Caco-2 (cell line): Measurements from ENCODE around the gene C4orf50. TPM values are rescaled to one million over a fixed set of nuclear protein-coding genes. Genes with fewer than 3 reads are reported as not detected.

ENCODE experiments used
- BruUV-seq: library from RNA; stranded (reverse); fragments of 400-500 nt; replicated peaks from 2 replicates; lab custom pipeline; 2021; lab: Mats Ljungman, UMichigan
- CTCF ChIA-PET: fragments of 300-600 bp; sonication (Branson Sonifier 250); formaldehyde crosslinking; loops from one replicate; lab custom pipeline; 2022; ENCODE audit warnings: antibody characterized with exemption; lab: Charles Lee
- POLR2A ChIA-PET: fragments of 300-600 bp; sonication (Branson Sonifier 250); formaldehyde crosslinking; loops from one replicate; lab custom pipeline; 2022; ENCODE audit warnings: antibody characterized with exemption; lab: Charles Lee
- DNase-seq, 2 experiments: peaks; one replicate each; pipeline versions ENCODE4 v3.0.0 to v3.0.0-alpha.2; 2020 to 2022
- H3K27me3 ChIP-seq: replicated peaks from 2 replicates; pipeline ENCODE4 v1.6.0; 2011; ENCODE audit warnings: low read length; ENCODE audit not compliant: control insufficient read depth, insufficient read depth
- H3K36me3 ChIP-seq: 2 replicates; pipeline ENCODE4 v1.5.1; 2011; ENCODE audit warnings: low read length; ENCODE audit not compliant: control insufficient read depth, insufficient read depth
- H3K4me1 ChIP-seq: fragments of 250-450 bp; sonication (Bioruptor Pico); 2 replicates; pipeline ENCODE4 v1.5.1; 2020; ENCODE audit warnings: mild to moderate bottlenecking
- H3K4me3 ChIP-seq: 2 replicates; pipeline ENCODE4 v1.5.1; 2011; ENCODE audit warnings: low read depth, mild to moderate bottlenecking, control low read depth, low read length
- H3K9me3 ChIP-seq: fragments of 250-450 bp; sonication (Bioruptor Pico); 2 replicates; pipeline ENCODE4 v1.5.1; 2020; ENCODE audit warnings: mild to moderate bottlenecking, moderate library complexity
- H3K27ac Mint-ChIP-seq: one replicate; pipeline ENCODE4 v1.8.0; 2022; ENCODE audit warnings: mixed read lengths; ENCODE audit not compliant: unreplicated experiment
- H3K27me3 Mint-ChIP-seq: one replicate; pipeline ENCODE4 v1.8.0; 2022; ENCODE audit warnings: mixed read lengths; ENCODE audit not compliant: insufficient read depth, unreplicated experiment
- H3K36me3 Mint-ChIP-seq: one replicate; pipeline ENCODE4 v1.8.0; 2022; ENCODE audit warnings: mild to moderate bottlenecking, mixed read lengths; ENCODE audit not compliant: insufficient read depth, unreplicated experiment
- H3K4me1 Mint-ChIP-seq: one replicate; pipeline ENCODE4 v1.8.0; 2022; ENCODE audit warnings: low read depth, mixed read lengths; ENCODE audit not compliant: unreplicated experiment
- H3K4me3 Mint-ChIP-seq: one replicate; pipeline ENCODE4 v1.8.0; 2022; ENCODE audit warnings: mild to moderate bottlenecking, moderate library complexity, mixed read lengths; ENCODE audit not compliant: unreplicated experiment
- H3K9me3 Mint-ChIP-seq: one replicate; pipeline ENCODE4 v1.8.0; 2022; ENCODE audit warnings: mixed read lengths; ENCODE audit not compliant: unreplicated experiment
- CTCF ChIP-seq, 2 experiments: fragments of 200-600 bp in 1 of 2; IDR thresholded peaks; 1 replicate in 1 of 2; 2 replicates in 1 of 2; pipeline versions ENCODE4 v1.5.1 to v1.8.0; 2011 to 2022; ENCODE audit warnings: antibody characterized with exemption in 1 of 2, control low read depth in 1 of 2, inconsistent platforms in 1 of 2, low read depth in 1 of 2, low read length in 1 of 2, mild to moderate bottlenecking in 1 of 2, moderate library complexity in 1 of 2; ENCODE audit not compliant: insufficient read depth in 1 of 2, severe bottlenecking in 1 of 2, unreplicated experiment in 1 of 2
- intact Hi-C: fragments of 100-400 bp; cut with micrococcal nuclease; formaldehyde crosslinking; loops from one replicate; pipeline ENCODE4 v1.10.0; 2022; ENCODE audit not compliant: unreplicated experiment
- total RNA-seq: library from RNA; stranded (reverse); gene quantifications from 2 replicates; pipeline ENCODE4 v1.2.3, GENCODE V29; 2022

Gene C4orf50
- total RNA-seq, 1 experiment from 2014 or later = not detected

GRCh38 chr4:5913454-5913853, 104.8 kb downstream of the C4orf50 start:
- no TSS peak for BruUV-seq
- intact Hi-C loops = no loop called here
- no peaks in the 10 kb centered on the region for H3K36me3 Mint-ChIP-seq
- H3K27ac Mint-ChIP-seq = no peak overlapping the region
- no peaks in the 10 kb centered on the region for H3K9me3 Mint-ChIP-seq
- peaks cover 4% of the 10 kb centered on the region for H3K27me3 Mint-ChIP-seq
- H3K27me3 ChIP-seq = no peaks in the 10 kb centered on the region
- H3K4me1 ChIP-seq = no peaks in the 10 kb centered on the region
- POLR2A ChIA-PET = no interaction called here
- H3K4me3 ChIP-seq = no peak overlapping the region
- DNase-seq = no peak
- CTCF ChIA-PET = no interaction called here
- H3K36me3 ChIP-seq = no peaks in the 10 kb centered on the region
- TF ChIP-seq CTCF (IDR thresholded peaks at IDR 0.05; ENCODE audit: insufficient read depth in 1 of 2, low read depth in 1 of 2, low read length in 1 of 2, severe bottlenecking in 1 of 2, unreplicated experiment in 1 of 2) = no peak
- no peaks in the 10 kb centered on the region for H3K4me1 Mint-ChIP-seq
- H3K9me3 ChIP-seq = no peaks in the 10 kb centered on the region
- H3K4me3 Mint-ChIP-seq = no peak overlapping the region

- no peaks in the 10 kb centered on the region for H3K36me3 Mint-ChIP-seq
- no peak overlapping the region for H3K4me3 Mint-ChIP-seq
- no peak overlapping the region for H3K27ac Mint-ChIP-seq
- no peaks in the 10 kb centered on the region for H3K4me1 ChIP-seq
- H3K4me3 ChIP-seq = no peak overlapping the region
- peaks cover 4% of the 10 kb centered on the region for H3K27me3 Mint-ChIP-seq
- POLR2A ChIA-PET = no interaction called here
- no peaks in the 10 kb centered on the region for H3K9me3 Mint-ChIP-seq
- CTCF ChIA-PET = no interaction called here
- intact Hi-C loops = no loop called here
- DNase-seq = no peak
- no TSS peak for BruUV-seq
- H3K9me3 ChIP-seq = no peaks in the 10 kb centered on the region
- no peaks in the 10 kb centered on the region for H3K27me3 ChIP-seq
- H3K36me3 ChIP-seq = no peaks in the 10 kb centered on the region
- no peaks in the 10 kb centered on the region for H3K4me1 Mint-ChIP-seq
- no peak for TF ChIP-seq CTCF (IDR thresholded peaks at IDR 0.05; ENCODE audit: insufficient read depth in 1 of 2, low read depth in 1 of 2, low read length in 1 of 2, severe bottlenecking in 1 of 2, unreplicated experiment in 1 of 2)
These were observed 105.6 kb downstream of the C4orf50 start for GRCh38 chr4:5912614-5913019.

GRCh38 chr4:5908876-5909427, 109.3 kb downstream of the C4orf50 start:
- CTCF ChIA-PET = no interaction called here
- BruUV-seq = no TSS peak
- no peaks in the 10 kb centered on the region for H3K36me3 ChIP-seq
- H3K27ac Mint-ChIP-seq = no peak overlapping the region
- no peaks in the 10 kb centered on the region for H3K36me3 Mint-ChIP-seq
- no peaks in the 10 kb centered on the region for H3K4me1 ChIP-seq
- peaks cover 11% of the 10 kb centered on the region for H3K27me3 Mint-ChIP-seq
- POLR2A ChIA-PET = no interaction called here
- no peak for DNase-seq
- no peaks in the 10 kb centered on the region for H3K9me3 ChIP-seq
- no peaks in the 10 kb centered on the region for H3K4me1 Mint-ChIP-seq
- H3K27me3 ChIP-seq = no peaks in the 10 kb centered on the region
- no peak overlapping the region for H3K4me3 Mint-ChIP-seq
- intact Hi-C loops = no loop called here
- TF ChIP-seq CTCF (IDR thresholded peaks at IDR 0.05; ENCODE audit: insufficient read depth in 1 of 2, low read depth in 1 of 2, low read length in 1 of 2, severe bottlenecking in 1 of 2, unreplicated experiment in 1 of 2) = no peak
- peaks cover 11% of the 10 kb centered on the region for H3K9me3 Mint-ChIP-seq
- no peak overlapping the region for H3K4me3 ChIP-seq
